Cerebellar nuclear complex (tissue), 1 donor: ENCODE results near the gene UEVLD.
"Not testable (repeated sequence)": the region's sequence is repeated elsewhere in the genome, so short reads cannot be mapped to it uniquely, and the experiment has no call there.

Experiments
- DNase-seq, 2 experiments: peaks; one replicate each; lab custom pipeline; 2025; lab: John Stamatoyannopoulos, UW

Gene UEVLD

GRCh38 chr11:18588297-18589252, at the start of gene UEVLD:
Gene UEVLD (minus strand): TSS chr11:18588734. CDS start chr11:18588654, 80 bp downstream.
- DNase-seq: peak in 1 of 2 experiments; percentile 42

GRCh38 chr11:18634140-18635032, 45.9 kb upstream of the UEVLD start, which contains the start of gene SPTY2D1:
Gene SPTY2D1 (minus strand): TSS chr11:18634342. CDS start chr11:18634257, 85 bp downstream.
- DNase-seq: peak; percentile 96 to 97

GRCh38 chr11:18633256-18634139, 45.0 kb upstream of the UEVLD start:
- DNase-seq: no peak

- no peak for DNase-seq
These were observed 44.3 kb upstream of the UEVLD start for GRCh38 chr11:18632841-18633240.

GRCh38 chr11:18624161-18624560, 35.6 kb upstream of the UEVLD start:
- DNase-seq: no peak

- DNase-seq: no peak
These were observed 35.2 kb upstream of the UEVLD start for GRCh38 chr11:18623707-18624106.

- no peak for DNase-seq
These were observed 29.9 kb upstream of the UEVLD start for GRCh38 chr11:18618342-18619025.

GRCh38 chr11:18617688-18618341, 29.3 kb upstream of the UEVLD start:
- no peak for DNase-seq

GRCh38 chr11:18615628-18616392, 27.3 kb upstream of the UEVLD start:
- no peak for DNase-seq

- no peak for DNase-seq
These were observed 26.1 kb upstream of the UEVLD start for GRCh38 chr11:18614667-18615066.

GRCh38 chr11:18612394-18612793, 23.9 kb upstream of the UEVLD start:
- DNase-seq: no peak

- no peak for DNase-seq
These were observed 22.7 kb upstream of the UEVLD start for GRCh38 chr11:18611196-18611595.

- no peak for DNase-seq
These were observed 19.8 kb upstream of the UEVLD start for GRCh38 chr11:18608376-18608775.

- DNase-seq: no peak
These were observed 12.5 kb upstream of the UEVLD start for GRCh38 chr11:18600915-18601569.

- DNase-seq: no peak
These were observed 11.3 kb upstream of the UEVLD start, which contains the start of gene MISFA for GRCh38 chr11:18599739-18600230. Gene MISFA (plus strand): TSS chr11:18599789. CDS start chr11:18599929, 140 bp downstream.

- no peak for DNase-seq
These were observed 6.6 kb upstream of the UEVLD start for GRCh38 chr11:18594999-18595749.

- DNase-seq: not testable (repeated sequence)
These were observed 5.6 kb upstream of the UEVLD start for GRCh38 chr11:18594088-18594487.

- no peak for DNase-seq
These were observed 2.0 kb upstream of the UEVLD start for GRCh38 chr11:18590571-18590970.
